HG02678 (cell line): ENCODE measurements around the gene MAPK12.
"Not testable (repeated sequence)": the region's sequence is repeated elsewhere in the genome, so short reads cannot be mapped to it uniquely, and the experiment has no call there.

Experiments used
- ATAC-seq: cut with Tn5 transposase; IDR thresholded peaks from one replicate; pipeline ENCODE4 v1.9.1; 2021; ENCODE audit warnings: mild to moderate bottlenecking, moderate library complexity; ENCODE audit not compliant: unreplicated experiment

The MAPK12 gene

GRCh38 chr22:50282361-50283155, 21.1 kb upstream of the MAPK12 start:
- ATAC-seq: no peak

GRCh38 chr22:50281957-50282356, 20.5 kb upstream of the MAPK12 start:
- no peak for ATAC-seq

GRCh38 chr22:50281384-50281760, 19.9 kb upstream of the MAPK12 start:
- no peak for ATAC-seq

- ATAC-seq: no peak
These were observed 19.4 kb upstream of the MAPK12 start for GRCh38 chr22:50280708-50281383.

GRCh38 chr22:50280022-50280707, 18.7 kb upstream of the MAPK12 start:
- no peak for ATAC-seq

GRCh38 chr22:50278956-50279619, 17.6 kb upstream of the MAPK12 start:
- no peak for ATAC-seq

- no peak for ATAC-seq
These were observed 17.0 kb upstream of the MAPK12 start for GRCh38 chr22:50278461-50278860.

GRCh38 chr22:50277761-50278160, 16.3 kb upstream of the MAPK12 start:
- no peak for ATAC-seq

GRCh38 chr22:50276143-50276542, 14.7 kb upstream of the MAPK12 start:
- peak; percentile 68 for ATAC-seq

GRCh38 chr22:50275181-50276055, 13.9 kb upstream of the MAPK12 start:
- ATAC-seq: no peak

- ATAC-seq: no peak
These were observed 13.3 kb upstream of the MAPK12 start for GRCh38 chr22:50274771-50275170.

GRCh38 chr22:50274311-50274710, 12.8 kb upstream of the MAPK12 start:
- no peak for ATAC-seq

- not testable (repeated sequence) for ATAC-seq
These were observed 12.3 kb upstream of the MAPK12 start for GRCh38 chr22:50273781-50274180.

- ATAC-seq: not testable (repeated sequence)
These were observed 11.9 kb upstream of the MAPK12 start for GRCh38 chr22:50273352-50273751.

GRCh38 chr22:50272044-50272802, 10.7 kb upstream of the MAPK12 start:
- no peak for ATAC-seq

GRCh38 chr22:50271519-50271970, 10.1 kb upstream of the MAPK12 start:
- ATAC-seq: no peak

- no peak for ATAC-seq
These were observed 9.3 kb upstream of the MAPK12 start for GRCh38 chr22:50270666-50271394.

GRCh38 chr22:50269970-50270665, 8.6 kb upstream of the MAPK12 start, which contains the start of gene MAPK11:
Gene MAPK11, minus strand, starts transcription at chr22:50270380. Its CDS starts 88 bp downstream, at chr22:50270292.
- ATAC-seq: peak; percentile 41
